Dendritic cell treated with granulocyte-macrophage colony-stimulating factor and Interleukin-4, amounts not matched to agents 40 ng/mL and 50 ng/mL, for 4 days (primary cell): ENCODE results near the gene POLR2H.

Experiments
- H3K27ac Mint-ChIP-seq: one replicate; pipeline ENCODE4 v1.8.0; 2022; ENCODE audit warnings: mild to moderate bottlenecking, mixed read lengths
- H3K27me3 Mint-ChIP-seq: one replicate; pipeline ENCODE4 v1.8.0; 2022; ENCODE audit warnings: mild to moderate bottlenecking, mixed read lengths
- H3K36me3 Mint-ChIP-seq: one replicate; pipeline ENCODE4 v1.8.0; 2022; ENCODE audit warnings: low read depth, mixed read lengths
- H3K4me1 Mint-ChIP-seq: one replicate; pipeline ENCODE4 v1.8.0; 2022; ENCODE audit warnings: low read depth, mixed read lengths
- H3K4me3 Mint-ChIP-seq: one replicate; pipeline ENCODE4 v1.8.0; 2022; ENCODE audit warnings: mild to moderate bottlenecking, moderate library complexity, mixed read lengths
- H3K9me3 Mint-ChIP-seq: one replicate; pipeline ENCODE4 v1.8.0; 2022; ENCODE audit warnings: mixed read lengths
- intact Hi-C: fragments of 100-400 bp; cut with micrococcal nuclease; formaldehyde crosslinking; loops from one replicate; pipeline ENCODE4 v1.15.0; 2022

Gene POLR2H

DNA sequence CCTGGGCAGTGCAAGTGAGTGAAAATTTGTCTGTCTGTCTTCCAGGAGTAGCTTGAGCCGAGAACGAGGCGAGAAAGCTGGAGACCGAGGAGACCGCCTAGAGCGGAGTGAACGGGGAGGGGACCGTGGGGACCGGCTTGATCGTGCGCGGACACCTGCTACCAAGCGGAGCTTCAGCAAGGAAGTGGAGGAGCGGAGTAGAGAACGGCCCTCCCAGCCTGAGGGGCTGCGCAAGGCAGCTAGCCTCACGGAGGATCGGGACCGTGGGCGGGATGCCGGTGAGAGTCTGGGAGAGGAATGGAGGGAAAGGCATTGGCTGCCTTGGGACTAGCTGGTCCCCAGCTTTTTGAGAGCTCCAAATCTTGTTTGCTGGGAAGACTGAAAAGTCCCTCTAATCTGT is 34.3 kb upstream of the POLR2H start:
- no peak overlapping the region for H3K4me3 Mint-ChIP-seq
- intact Hi-C loops, result no loop called here
- H3K27me3 Mint-ChIP-seq, result no peaks in the 10 kb centered on the region
- peak overlapping the region; percentile 50 for H3K27ac Mint-ChIP-seq
- no peaks in the 10 kb centered on the region for H3K9me3 Mint-ChIP-seq
- H3K4me1 Mint-ChIP-seq, result peaks cover 17% of the 10 kb centered on the region
- H3K36me3 Mint-ChIP-seq, result peaks cover 100% of the 10 kb centered on the region

DNA sequence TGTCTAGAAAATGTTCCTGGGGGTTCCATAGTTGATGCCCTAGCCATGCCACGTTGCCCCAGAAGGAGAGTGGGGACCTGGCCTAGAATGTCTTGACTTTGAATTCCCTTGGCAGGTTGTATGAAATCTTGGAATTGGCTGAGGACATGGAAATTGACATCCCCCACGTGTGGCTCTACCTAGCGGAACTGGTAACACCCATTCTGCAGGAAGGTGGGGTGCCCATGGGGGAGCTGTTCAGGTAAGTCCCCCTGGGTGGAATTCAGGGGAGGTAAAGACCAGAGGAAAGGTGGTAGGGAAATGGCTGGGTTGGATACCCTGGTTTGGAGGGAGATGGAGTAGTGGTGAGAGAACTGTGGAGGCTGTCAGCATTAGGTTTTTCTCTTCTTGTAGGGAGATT is 33.0 kb upstream of the POLR2H start:
- Mint-ChIP-seq H3K27ac (no peak overlapping the region), H3K9me3 (no peaks in the 10 kb centered on the region), H3K4me1 (peaks cover 18% of the 10 kb centered on the region), H3K36me3 (peaks cover 100% of the 10 kb centered on the region), H3K27me3 (no peaks in the 10 kb centered on the region), H3K4me3 (no peak overlapping the region)
- intact Hi-C loops, result no loop called here

DNA sequence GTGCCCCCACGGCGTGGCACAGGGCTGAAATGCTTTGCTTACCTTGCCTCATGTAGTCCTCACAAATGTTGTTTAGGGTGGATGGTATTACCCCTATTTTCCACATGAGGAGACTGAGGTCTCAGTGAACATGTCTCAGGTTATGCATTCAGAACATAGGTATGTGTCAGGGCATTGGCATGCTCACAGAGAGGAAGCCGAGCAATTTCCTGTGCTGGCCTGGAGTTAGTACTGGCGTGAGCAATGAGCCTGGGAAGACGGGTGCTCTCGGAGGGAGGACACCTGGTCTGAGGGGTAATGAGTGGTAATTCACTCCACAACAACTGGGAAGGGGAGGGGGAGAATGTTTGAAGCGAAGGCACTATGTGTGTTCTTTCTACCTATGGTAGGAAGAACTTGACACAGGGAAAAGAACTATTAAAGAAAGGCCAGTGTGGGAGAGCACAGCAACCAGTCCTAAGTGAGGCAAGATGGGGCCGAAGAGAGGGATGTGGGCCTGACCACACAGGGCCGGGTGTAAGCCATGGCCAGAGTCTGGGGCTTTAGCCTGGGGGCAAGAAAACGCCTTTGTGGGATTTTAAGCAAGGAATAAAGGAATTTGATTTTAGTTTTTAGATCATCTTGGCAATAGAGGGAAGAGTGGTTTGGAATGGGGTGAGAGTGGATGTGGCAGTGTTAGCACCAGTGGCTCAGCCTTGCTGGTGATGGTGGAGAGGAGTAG is 29.0 kb upstream of the POLR2H start:
- H3K27ac Mint-ChIP-seq, result peak overlapping the region; percentile 90
- H3K9me3 Mint-ChIP-seq, result no peaks in the 10 kb centered on the region
- H3K4me3 Mint-ChIP-seq, result no peak overlapping the region
- intact Hi-C loops, result no loop called here
- H3K36me3 Mint-ChIP-seq, result peaks cover 83% of the 10 kb centered on the region
- H3K27me3 Mint-ChIP-seq, result no peaks in the 10 kb centered on the region
- H3K4me1 Mint-ChIP-seq, result peaks cover 38% of the 10 kb centered on the region

DNA sequence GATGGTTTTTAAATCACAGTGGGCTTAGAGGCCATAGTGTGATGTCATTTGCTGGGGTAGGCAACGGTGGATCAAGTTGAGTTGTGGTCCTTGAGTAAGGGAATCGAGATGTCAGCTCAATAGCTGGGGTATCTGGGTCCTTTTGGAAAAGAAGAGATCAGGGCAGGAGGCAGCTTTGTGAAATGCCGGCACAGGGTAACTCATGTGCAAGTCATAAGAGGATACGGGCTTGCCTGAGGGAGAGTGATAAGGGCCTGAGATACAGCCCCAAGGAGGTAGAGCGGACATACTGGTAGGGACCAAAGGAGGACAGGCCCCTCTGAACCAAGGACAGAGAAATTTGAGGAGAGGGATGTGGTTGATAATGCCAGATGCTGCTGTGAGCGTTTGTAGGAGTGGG is 28.3 kb upstream of the POLR2H start:
- peak overlapping the region; percentile 90 for H3K27ac Mint-ChIP-seq
- H3K27me3 Mint-ChIP-seq, result no peaks in the 10 kb centered on the region
- intact Hi-C loops, result no loop called here
- peaks cover 83% of the 10 kb centered on the region for H3K36me3 Mint-ChIP-seq
- peaks cover 45% of the 10 kb centered on the region for H3K4me1 Mint-ChIP-seq
- H3K9me3 Mint-ChIP-seq, result no peaks in the 10 kb centered on the region
- no peak overlapping the region for H3K4me3 Mint-ChIP-seq

DNA sequence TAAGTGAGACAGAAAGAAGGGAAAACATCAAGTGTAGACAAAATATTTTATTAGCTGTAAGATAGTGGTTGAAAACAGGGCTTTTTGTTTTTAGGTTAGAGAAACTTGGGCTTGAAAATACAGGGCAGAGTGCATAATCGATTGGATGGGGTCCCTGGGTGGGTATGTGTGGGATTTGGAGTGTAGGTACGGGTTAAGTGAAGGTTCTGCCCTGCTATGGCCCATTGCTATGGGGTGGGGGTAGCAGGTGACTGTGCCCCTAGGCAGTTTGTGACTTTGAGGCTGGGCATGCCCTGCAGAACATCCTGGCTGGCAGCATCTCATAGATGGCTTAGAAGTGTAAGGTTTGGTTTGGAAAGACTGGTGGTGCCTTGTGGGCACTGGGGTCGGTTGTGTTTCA is 27.8 kb upstream of the POLR2H start:
- Mint-ChIP-seq H3K27me3 (no peaks in the 10 kb centered on the region), H3K36me3 (peaks cover 80% of the 10 kb centered on the region), H3K9me3 (no peaks in the 10 kb centered on the region), H3K27ac (peak overlapping the region; percentile 90), H3K4me3 (no peak overlapping the region), H3K4me1 (peaks cover 50% of the 10 kb centered on the region)
- intact Hi-C loops, result loop anchor here (2.0 kb wide), 1 partner anchor 15 kb away; no protein-coding TSS in a partner anchor

DNA sequence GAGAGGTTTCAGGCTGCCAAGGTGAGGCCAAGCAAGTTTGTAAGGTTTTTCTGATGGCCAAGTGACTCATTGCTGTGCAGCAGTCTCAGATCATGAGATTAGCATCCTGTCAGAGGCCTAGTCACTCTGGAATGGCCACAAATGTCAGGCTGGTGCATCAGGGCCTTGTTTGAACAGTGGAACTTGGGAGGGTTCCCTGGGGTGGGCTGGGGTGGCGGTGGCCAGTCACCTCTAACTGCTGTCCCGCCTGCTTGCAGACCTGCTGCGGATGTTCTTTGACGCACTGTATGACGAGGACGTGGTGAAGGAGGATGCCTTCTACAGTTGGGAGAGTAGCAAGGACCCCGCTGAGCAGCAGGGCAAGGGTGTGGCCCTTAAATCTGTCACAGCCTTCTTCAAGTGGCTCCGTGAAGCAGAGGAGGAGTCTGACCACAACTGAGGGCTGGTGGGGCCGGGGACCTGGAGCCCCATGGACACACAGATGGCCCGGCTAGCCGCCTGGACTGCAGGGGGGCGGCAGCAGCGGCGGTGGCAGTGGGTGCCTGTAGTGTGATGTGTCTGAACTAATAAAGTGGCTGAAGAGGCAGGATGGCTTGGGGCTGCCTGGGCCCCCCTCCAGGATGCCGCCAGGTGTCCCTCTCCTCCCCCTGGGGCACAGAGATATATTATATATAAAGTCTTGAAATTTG is 26.9 kb upstream of the POLR2H start:
- Mint-ChIP-seq H3K27me3 (no peaks in the 10 kb centered on the region), H3K4me1 (peaks cover 59% of the 10 kb centered on the region), H3K27ac (peak overlapping the region; percentile 90), H3K4me3 (no peak overlapping the region), H3K9me3 (no peaks in the 10 kb centered on the region), H3K36me3 (peaks cover 78% of the 10 kb centered on the region)
- intact Hi-C loops, result loop anchor here (2.0 kb wide), 1 partner anchor 16 kb away; no protein-coding TSS in a partner anchor

DNA sequence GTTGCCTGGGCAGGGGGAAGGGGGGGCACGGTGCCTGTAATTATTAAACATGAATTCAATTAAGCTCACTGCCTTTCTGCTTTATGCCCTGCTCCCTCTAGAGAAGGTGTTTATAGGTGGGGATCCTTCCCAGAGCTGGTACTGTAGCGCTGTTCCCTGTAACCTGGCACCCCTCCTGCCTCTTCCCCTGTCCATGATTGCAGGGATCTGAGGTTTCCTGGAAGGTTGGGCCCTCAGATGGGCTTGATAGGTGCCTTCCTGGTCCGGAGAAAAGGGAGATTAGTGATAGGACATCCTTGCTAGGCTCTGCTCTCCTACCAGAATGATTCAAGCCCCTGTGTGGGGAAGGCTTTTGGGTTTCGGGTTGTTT is 26.2 kb upstream of the POLR2H start:
- Mint-ChIP-seq H3K9me3 (no peaks in the 10 kb centered on the region), H3K27me3 (no peaks in the 10 kb centered on the region), H3K4me1 (peaks cover 64% of the 10 kb centered on the region), H3K4me3 (peak overlapping the region; percentile 82), H3K27ac (peak overlapping the region; percentile 90), H3K36me3 (peaks cover 72% of the 10 kb centered on the region)
- intact Hi-C loops, result loop anchor here (2.0 kb wide), 1 partner anchor 16 kb away; no protein-coding TSS in a partner anchor

DNA sequence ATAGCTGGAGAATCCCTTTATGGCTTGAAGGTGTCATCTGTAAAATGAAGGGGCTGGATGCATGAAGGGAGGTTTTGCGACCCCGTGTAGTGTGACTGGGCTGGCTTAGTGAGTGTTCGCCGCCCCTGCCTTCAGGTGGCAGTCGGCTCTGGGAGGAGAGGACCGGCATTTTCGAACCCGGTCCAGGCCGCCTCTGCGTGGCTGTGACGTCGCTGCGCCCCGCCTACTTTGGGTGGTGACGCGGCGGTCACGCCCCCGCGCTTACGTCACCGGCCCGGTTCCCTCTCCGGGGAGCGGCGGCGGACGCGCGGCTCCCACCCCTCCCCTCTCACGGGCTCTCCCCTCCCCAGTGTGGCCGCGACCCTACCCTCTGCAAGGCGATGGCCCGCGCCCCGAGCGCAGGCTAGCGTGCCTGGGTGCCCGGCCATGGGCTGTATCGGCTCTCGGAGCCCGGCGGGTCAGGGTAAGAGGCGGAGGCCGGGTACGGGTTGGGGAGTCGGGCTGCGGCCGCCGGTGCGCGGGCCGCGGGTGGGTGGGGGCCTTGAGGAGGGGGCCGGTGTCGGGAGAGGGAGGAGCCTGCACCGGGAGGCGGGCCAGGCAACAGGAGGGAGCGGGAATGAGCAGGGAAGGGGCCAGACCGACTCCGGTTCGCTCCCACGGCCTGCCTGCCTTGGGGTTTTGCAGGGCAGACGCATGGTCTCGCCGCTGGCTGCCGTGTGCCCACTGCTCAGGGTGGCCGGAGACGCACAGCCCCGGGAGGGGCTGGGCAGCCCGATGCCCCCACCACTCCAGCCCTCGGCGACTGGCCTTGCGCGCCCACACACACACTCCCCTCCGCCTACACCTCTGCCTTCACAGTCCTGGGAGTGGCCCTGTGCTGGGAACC is 25.6 kb upstream of the POLR2H start:
- Mint-ChIP-seq H3K36me3 (peaks cover 71% of the 10 kb centered on the region), H3K4me1 (peaks cover 70% of the 10 kb centered on the region), H3K4me3 (peak overlapping the region; percentile 82), H3K9me3 (no peaks in the 10 kb centered on the region), H3K27me3 (no peaks in the 10 kb centered on the region), H3K27ac (peak overlapping the region; percentile 90)
- intact Hi-C loops, result loop anchor here (2.0 kb wide), 1 partner anchor 17 kb away; no protein-coding TSS in a partner anchor

DNA sequence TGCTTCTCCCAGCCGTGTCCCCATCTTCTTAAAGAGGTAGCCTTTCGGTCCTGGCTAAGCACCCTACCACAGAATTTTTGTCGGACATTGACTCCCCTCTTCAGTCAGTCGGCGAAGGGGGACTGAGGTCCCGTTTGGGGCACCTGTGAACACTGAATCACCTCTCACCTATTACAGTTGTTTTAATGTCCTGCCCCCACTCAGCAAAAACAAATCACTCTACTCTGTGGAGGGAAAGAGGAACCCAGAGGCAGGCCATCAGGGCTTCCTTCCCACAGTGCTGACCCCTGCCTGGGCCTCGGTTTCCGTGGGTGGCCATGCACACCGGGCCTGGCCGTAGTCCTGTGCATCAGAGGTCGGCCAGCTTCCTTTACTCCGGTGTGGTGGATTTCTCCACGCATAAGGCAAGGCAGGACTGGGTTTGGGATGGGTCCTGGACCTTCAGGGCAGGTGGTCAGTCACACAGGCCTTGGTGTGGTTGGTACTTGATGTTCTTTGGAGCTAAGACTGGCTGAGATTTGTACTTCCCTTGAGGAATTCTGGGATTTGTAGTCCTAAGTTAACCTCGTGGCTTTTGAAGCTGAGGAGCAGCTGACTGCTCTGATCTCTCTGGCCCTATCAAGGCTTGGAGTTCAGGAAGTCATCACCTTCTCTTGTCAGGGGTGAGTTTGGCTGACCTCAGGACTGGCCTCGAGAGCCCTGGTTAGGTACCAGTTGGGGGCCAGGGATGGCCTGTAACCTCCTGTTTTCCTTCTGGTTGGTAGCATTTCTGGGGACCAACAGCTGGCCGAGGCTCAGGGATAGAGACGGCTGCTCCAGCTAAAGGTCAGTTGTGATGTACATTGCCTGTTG is 24.7 kb upstream of the POLR2H start:
- Mint-ChIP-seq H3K27ac (peak overlapping the region; percentile 90), H3K36me3 (peaks cover 71% of the 10 kb centered on the region), H3K9me3 (no peaks in the 10 kb centered on the region), H3K4me1 (peaks cover 77% of the 10 kb centered on the region), H3K4me3 (peak overlapping the region; percentile 82), H3K27me3 (no peaks in the 10 kb centered on the region)
- intact Hi-C loops, result no loop called here

DNA sequence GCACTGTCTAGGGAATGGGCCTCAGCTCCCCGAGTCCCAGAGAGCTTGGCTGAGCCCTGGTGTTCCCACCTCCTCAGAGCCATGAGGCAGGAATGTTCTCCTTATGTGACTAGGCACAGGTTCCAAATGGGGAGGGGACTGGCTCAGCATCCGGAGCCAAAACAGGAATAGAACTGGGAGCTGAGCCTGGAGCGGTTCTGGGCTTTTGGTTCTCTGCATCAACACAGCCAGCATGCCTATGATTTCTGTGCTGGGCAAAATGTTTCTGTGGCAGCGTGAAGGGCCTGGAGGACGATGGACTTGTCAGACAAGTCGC is 24.2 kb upstream of the POLR2H start, which contains the start of gene FAM131A:
TSS of gene FAM131A (plus strand) at position 202 of the 316 bp plus-strand sequence. CDS start at position 233, 31 bp downstream.
- peak within 1 kb of the TSS; percentile 90 for H3K27ac Mint-ChIP-seq
- H3K27me3 Mint-ChIP-seq, result no peaks in the 10 kb centered on the region
- peaks cover 76% of the 10 kb centered on the region for H3K4me1 Mint-ChIP-seq
- H3K36me3 Mint-ChIP-seq, result peaks cover 71% of the 10 kb centered on the region
- H3K4me3 Mint-ChIP-seq, result peak within 1 kb of the TSS; percentile 82
- H3K9me3 Mint-ChIP-seq, result no peaks in the 10 kb centered on the region
- intact Hi-C loops, result no loop called here

DNA sequence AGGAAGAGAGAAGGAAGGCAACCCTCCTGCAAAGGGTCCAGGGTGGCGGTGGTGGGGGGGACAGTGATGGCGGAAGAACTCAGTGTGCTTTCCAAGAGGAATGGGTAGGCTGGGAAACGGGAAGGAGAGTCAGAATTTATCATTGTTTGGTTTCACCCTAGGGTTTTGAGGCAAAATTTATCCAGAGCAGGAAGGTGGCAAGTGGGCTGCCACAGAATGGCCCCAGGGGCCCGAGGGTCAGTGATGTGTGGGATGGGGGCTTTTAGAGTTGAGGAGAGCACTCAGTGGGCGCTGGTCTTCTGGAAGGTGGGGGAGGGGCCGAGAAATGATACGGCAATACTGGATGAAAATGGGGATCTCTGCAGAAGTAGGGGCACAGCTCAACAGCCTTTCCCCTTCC is 23.5 kb upstream of the POLR2H start:
- Mint-ChIP-seq H3K27me3 (no peaks in the 10 kb centered on the region), H3K4me3 (peak overlapping the region; percentile 82), H3K27ac (peak overlapping the region; percentile 90), H3K4me1 (peaks cover 69% of the 10 kb centered on the region), H3K9me3 (no peaks in the 10 kb centered on the region), H3K36me3 (peaks cover 71% of the 10 kb centered on the region)
- intact Hi-C loops, result no loop called here

DNA sequence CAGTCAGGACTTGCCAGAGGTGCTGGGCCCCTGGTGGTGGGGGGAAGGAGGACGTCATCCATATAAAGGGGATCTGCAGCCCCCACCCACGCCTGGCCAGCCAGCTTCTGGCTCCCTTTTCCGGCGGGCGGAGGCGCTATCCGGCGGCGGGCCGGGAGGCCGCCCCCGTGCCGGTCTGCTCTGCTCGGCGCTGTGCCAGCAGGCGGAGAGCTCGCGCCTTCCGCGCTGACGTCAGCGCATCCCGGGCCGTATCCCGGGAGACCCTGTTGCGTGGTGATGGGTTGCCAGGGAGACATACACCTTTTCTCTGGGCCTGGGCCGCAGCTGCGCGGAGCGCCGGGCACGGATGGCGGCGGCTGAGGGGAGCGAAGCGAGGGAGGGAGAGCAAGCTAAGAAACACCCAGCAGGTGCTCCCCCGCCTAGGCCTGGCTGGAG is 23.0 kb upstream of the POLR2H start:
- no peaks in the 10 kb centered on the region for H3K9me3 Mint-ChIP-seq
- peaks cover 64% of the 10 kb centered on the region for H3K4me1 Mint-ChIP-seq
- no peaks in the 10 kb centered on the region for H3K27me3 Mint-ChIP-seq
- peak overlapping the region; percentile 90 for H3K27ac Mint-ChIP-seq
- peaks cover 71% of the 10 kb centered on the region for H3K36me3 Mint-ChIP-seq
- peak overlapping the region; percentile 82 for H3K4me3 Mint-ChIP-seq
- intact Hi-C loops, result no loop called here

DNA sequence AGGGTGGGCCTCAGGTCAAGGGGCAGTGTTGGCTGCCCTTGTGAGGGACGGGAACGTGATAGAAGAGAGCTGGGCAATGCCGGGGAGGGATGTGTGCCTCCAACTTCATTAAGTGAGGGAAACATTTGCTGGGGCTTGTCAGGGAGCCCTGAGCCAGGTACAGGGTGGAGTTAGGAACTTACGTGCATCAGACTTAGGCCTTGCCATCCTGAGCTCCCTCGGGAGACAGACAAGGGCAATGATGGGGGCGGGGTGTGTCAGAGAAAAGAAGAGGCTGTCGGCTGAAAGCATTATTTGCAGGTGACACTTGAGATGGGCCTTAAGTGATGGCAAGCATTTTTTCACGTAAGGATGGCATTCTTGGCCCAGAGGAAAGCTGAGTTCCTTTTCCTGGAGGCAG is 22.5 kb upstream of the POLR2H start:
- no peak overlapping the region for H3K27ac Mint-ChIP-seq
- no peaks in the 10 kb centered on the region for H3K27me3 Mint-ChIP-seq
- H3K36me3 Mint-ChIP-seq, result peaks cover 71% of the 10 kb centered on the region
- H3K4me1 Mint-ChIP-seq, result peaks cover 59% of the 10 kb centered on the region
- H3K9me3 Mint-ChIP-seq, result no peaks in the 10 kb centered on the region
- intact Hi-C loops, result no loop called here
- peak overlapping the region; percentile 35 for H3K4me3 Mint-ChIP-seq
